GM18858 (cell line): ENCODE results near the gene RNU2-63P.
"Not testable (repeated sequence)": the region's sequence is repeated elsewhere in the genome, so short reads cannot be mapped to it uniquely, and the experiment has no call there.

Source experiments
- ATAC-seq: cut with Tn5 transposase; IDR thresholded peaks from one replicate; pipeline ENCODE4 v1.9.1; 2021; ENCODE audit not compliant: unreplicated experiment

RNU2-63P gene

GRCh38 chr2:88016086-88016959 is at the start of gene RNU2-63P:
Gene RNU2-63P (minus strand): TSS chr2:88016547.
- peak; percentile 81 for ATAC-seq

DNA sequence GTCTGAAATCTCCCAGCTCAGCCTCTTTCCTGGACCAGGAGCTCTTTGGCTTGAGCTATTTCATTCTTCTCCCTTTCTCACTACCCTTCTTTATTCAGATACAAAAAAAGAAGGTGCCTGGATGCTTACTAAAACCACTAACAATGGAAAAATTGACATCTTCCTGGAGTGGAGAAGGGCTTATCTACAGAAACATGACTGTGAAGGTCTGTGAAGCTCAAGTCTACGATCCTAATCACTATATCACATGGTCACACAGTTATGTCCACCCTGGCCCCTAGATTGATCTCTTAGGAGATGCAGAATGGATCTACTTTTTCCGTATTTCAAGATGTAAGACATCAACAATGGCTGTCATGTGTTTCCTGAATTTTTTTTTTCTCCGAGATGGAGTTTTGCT is 44.9 kb upstream of the RNU2-63P start:
- no peak for ATAC-seq

DNA sequence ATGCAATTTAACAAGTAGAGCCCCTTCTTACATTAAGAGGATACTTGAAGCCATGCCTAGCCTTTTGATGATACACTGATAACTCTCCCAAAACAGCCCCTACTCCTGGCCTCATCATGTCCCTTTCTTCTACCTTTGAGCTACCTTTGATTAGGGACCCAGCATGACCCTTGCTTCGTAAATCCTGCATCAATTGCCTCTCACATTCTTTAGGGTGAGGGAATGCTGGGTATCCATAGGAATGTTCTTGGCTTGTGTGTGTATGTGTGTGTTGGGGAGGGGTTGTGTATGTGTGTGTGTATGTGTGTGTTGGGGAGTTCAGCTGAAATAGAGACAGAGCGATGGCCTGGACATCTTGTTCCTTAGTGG is 44.5 kb upstream of the RNU2-63P start:
- no peak for ATAC-seq

- ATAC-seq: no peak
Measured at GRCh38 chr2:88059979-88060906, 43.9 kb upstream of the RNU2-63P start.

GRCh38 chr2:88058191-88058590 is 41.8 kb upstream of the RNU2-63P start:
- no peak for ATAC-seq

- no peak for ATAC-seq
Measured at GRCh38 chr2:88057437-88057844, 41.1 kb upstream of the RNU2-63P start.

DNA sequence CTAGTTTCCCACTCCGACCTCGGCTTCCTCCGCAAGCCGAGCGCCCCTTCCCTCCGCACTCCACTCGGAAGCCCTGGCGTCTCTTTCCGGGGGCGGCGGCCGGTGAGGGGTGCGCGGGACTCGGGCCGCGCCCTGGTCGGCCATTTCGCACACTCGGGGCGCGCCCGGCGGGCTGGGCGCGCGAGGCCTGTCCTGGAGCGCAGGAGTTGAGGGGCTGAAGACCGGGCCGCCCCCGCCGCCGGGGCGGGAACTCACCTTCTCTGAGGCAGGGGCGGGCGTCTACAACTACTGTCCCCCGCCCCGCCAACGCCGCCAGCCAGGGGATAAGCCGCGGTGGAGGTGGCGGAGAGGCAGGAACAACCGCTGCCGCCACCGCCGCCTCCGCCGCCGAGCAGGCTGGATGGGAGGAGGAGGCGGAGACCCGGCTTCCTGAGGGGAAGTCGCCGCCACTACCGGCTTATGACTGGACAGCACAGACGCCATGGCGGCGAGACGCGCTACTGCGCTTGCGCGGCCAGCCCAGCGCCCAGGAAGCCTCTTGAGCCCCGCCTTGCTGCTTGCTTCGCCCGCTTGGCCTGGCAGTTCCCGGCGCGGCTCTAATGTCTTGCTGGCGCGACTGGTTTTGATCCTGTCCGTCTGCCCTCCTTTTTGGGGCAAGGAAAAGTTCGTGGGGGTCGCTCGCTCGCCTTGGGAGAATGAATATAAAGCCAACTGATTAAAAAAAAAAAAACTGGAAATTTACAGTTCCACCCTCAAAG is 39.2 kb upstream of the RNU2-63P start, which contains the start of gene KRCC1:
Gene KRCC1, minus strand, starts transcription at position 413 of the 758 bp plus-strand sequence. CDS start 27,220 bp downstream, outside the sequence.
- ATAC-seq: peak; percentile 94

GRCh38 chr2:88054782-88055370 is 38.5 kb upstream of the RNU2-63P start:
- no peak for ATAC-seq

GRCh38 chr2:88053934-88054781 is 37.8 kb upstream of the RNU2-63P start:
- no peak for ATAC-seq

DNA sequence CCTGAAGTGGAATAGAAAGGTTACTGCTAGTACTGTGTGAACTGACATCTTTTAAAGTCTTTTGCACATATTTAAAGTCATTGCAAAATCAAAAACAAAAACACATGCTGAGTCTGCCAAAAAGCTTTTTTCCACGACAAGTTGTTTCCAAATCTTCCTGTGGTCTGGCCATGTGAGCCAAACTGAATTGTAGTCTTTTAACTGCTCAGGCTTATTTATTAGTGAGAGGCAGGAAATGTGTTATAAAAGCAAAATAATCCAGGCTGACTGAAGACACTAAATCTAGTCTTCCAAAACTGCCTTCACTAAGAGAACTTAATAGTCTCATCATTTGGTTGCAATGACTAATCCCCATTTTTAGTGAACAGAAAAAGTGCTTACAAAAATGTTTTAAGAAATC is 36.9 kb upstream of the RNU2-63P start:
- no peak for ATAC-seq

- no peak for ATAC-seq
Measured at GRCh38 chr2:88051792-88052191, 35.4 kb upstream of the RNU2-63P start.

GRCh38 chr2:88049622-88050021 is 33.3 kb upstream of the RNU2-63P start:
- ATAC-seq: no peak

- ATAC-seq: no peak
Measured at GRCh38 chr2:88048541-88048940, 32.2 kb upstream of the RNU2-63P start.

GRCh38 chr2:88045561-88045960 is 29.2 kb upstream of the RNU2-63P start:
- ATAC-seq: not testable (repeated sequence)

DNA sequence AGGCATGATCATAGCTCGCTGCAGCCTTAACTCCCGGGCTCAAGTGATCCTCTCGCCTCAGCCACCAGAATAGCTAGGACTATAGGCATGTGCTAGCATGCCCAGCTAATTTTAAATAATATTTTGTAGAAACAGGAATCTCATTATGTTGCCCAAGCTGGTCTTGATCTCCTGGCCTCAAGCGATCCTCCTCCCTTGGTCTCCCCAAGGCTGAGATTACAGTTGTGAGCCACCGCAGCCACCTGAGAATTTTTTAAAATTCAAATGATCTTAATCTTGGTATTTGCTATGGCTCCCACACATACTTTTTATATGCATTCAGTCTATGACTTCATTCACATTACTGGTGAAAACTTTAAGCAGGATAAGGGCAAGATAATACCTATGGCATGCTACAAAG is 26.1 kb upstream of the RNU2-63P start:
- ATAC-seq: no peak

DNA sequence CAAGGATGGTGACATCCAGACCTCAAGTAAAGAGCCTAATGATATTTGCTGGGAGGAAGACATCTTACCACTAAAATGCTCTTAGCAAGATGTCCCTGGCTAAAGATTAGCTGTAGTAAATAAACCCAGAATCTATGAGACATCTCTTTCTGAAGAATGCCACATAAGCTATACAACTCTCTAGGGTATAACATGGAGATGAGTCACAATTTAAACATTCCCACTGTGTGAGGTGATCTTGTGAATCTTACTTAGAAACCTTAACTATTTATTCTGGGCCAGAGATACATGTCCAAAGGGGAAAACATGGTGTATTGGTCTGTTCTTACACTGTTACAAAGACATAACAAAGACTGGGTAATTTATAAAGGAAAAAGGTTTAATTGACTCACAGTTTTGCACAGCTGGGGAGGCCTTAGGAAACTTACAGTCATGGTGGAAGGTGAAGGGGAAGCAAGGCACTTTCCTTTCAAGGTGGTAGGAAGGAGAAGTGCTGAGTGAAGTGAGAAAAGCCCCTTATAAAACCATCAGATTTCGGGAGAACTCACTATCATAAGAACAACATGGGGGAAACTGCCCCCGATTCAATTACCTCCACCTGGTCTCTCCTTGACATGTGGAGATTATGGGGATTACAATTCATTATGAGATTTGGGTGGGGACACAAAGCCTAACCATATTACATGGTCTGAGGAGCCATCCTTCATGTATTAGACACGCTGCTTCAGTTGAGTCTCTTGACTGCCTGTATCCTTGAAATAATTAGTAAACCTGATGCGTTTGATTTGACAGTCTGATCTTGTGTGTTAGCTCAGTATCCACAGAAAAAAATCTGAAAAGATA is 22.1 kb upstream of the RNU2-63P start:
- ATAC-seq: no peak

- ATAC-seq: no peak
Measured at GRCh38 chr2:88036606-88037005, 20.3 kb upstream of the RNU2-63P start.

DNA sequence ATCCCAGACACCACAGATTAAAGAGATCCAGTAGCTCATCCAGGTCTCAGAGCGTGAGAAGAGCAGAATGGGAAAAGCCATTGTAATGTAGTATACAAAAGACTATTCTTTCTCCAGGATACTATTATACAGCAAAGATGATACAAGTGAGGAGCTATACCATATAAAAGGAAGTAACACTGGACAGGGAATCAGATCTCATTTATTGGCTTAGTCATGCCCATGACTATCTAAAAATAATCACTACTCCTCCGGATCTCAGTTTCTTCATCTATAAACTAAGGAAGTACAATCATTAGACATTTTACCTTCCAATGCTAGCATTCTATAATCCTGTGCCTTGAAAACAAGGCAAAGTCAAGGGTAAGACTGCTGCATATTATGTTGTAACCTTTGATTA is 19.8 kb upstream of the RNU2-63P start:
- ATAC-seq: no peak
